HL-60/S4 (cell line): ENCODE data around the gene TFDP1.

Source experiments
- in situ Hi-C: fragments of 300-500 bp; cut with MboI; formaldehyde crosslinking; loops from 2 replicates; pipeline ENCODE4 v1.14.3; 2022; ENCODE audit warnings: low sequenced_read_pairs

The TFDP1 gene

DNA sequence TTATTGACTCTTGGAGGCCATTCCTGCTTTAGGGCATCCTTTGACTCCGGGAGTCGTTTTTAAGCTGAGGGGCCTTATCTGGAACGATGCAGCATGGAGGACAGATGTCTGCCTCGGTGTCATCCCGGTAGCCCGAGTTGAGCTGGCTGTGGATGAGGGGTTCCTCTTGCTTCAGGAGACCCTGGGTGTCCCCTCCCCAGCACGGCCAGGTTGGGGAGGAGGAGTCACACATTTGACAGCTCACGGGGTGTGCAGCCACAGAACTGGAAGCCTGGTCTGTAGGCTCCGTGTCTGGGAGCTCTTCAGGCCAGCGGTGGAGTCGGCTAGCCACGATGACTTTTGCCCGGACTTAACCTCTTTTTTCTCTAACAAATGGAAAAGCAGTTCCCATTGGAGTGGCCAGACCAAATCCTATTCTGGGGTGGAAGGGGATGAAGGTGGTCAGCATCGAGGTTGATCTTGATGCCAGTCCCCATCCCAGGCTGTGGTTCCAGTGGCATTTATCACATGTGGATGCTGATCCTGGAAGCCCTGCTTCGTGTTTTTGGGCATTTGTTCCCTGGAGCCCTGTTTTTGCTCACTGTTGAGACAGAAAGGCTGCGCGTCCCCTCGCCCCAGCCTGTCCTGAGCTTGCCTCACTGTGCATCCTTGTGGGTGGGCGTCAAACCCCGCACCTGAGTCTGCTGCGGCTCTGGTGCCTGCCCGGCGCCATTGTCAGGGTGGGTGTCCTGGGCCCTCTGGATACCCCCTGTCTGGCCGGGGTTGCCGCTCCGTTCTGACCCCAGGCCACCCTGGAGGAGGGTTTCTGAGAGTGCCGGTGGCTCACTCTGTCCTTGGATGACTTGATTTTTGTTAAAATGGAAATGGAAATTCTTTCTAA lies 12.0 kb downstream of the TFDP1 start:
- in situ Hi-C loops: no loop called here

DNA sequence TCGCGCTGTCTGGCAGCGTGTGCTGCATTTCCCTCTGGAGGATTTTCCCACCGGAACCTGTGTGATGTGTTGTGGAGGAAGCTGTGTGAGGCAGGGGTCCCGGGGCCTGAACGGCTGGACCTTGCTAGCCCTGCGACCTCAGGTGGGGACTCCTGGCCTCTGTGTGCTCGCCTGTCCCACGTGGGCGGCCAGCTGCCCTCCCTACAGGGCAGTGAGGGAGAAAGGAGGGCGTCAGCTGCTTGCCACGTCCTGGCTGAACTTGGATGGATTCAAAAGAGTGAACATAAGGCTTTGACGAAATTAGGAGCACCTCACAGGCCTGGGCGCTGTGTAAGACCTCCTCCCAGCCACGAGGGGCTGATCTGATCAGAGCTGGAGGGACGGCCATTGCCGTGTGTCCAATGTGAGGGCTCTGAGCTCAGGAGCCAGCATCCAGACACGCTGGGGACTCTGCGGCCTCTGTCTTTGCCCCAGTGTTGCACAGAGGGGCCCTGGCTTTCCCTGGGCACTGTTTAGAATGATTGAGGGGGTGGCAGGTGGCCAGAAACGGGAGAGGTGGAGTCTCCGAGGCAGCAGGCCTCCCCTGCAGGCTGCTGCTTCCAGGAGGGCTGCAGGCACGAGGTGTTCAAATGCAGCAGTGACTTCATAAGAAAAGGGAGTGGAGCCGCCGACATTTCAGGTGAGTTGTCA lies 13.0 kb downstream of the TFDP1 start:
- in situ Hi-C loops: no loop called here

DNA sequence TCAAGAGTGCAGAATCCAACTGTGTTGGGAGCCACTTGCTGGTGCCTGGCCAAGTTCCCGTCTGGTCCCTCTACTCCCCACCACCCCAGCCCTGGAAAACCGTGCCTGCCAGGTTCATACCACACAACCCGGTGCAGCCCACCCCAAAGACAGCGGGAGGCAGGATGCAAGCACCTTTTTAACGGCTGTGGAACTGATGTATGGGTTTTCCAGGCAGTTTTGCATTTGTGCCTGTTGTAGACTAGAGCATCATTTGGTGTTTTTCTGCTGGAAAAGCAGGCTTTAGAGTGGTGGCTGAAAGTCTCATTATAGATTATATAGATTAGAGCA lies 13.5 kb downstream of the TFDP1 start:
- in situ Hi-C loops: no loop called here

DNA sequence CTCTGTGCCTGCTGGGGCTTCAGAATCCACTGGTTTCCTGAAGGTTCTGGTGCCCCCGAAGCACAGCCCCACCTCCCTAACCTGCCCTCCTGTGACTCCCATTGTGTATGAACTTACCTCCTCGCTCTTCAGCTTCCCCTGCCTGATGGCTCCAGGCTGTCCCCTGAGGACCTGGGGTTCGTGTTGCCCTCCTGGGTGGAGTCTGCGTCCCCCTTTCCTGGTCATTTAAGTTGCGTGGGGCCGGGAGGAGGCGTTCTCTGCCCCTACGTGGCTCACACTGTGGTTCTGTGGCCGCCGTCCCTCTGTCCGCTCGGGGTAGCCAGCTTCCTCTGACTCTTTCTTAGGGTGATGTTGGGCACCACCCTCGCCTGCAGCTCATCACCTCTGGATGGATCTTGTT lies 13.9 kb downstream of the TFDP1 start:
- in situ Hi-C loops: no loop called here

DNA sequence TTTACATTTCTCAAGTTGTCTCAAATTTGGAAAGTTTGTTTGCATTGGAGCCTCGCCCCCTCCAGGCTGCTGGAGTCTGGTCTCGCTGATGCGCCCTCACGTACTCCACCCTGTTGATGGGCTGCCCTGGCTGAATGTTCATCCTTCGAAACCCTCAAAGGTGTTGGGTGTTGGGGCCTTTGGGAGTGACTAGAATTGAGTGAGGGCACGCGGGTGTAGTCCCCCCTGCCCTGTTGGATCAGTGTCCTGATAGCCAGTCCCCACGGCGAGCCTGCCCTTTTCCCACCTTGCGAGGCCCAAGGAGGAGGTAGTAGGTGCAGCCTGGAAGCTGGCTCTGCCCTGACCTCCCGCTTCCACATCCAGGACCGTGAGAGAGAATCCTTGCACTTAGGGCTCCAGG lies 14.8 kb downstream of the TFDP1 start:
- in situ Hi-C loops: no loop called here

DNA sequence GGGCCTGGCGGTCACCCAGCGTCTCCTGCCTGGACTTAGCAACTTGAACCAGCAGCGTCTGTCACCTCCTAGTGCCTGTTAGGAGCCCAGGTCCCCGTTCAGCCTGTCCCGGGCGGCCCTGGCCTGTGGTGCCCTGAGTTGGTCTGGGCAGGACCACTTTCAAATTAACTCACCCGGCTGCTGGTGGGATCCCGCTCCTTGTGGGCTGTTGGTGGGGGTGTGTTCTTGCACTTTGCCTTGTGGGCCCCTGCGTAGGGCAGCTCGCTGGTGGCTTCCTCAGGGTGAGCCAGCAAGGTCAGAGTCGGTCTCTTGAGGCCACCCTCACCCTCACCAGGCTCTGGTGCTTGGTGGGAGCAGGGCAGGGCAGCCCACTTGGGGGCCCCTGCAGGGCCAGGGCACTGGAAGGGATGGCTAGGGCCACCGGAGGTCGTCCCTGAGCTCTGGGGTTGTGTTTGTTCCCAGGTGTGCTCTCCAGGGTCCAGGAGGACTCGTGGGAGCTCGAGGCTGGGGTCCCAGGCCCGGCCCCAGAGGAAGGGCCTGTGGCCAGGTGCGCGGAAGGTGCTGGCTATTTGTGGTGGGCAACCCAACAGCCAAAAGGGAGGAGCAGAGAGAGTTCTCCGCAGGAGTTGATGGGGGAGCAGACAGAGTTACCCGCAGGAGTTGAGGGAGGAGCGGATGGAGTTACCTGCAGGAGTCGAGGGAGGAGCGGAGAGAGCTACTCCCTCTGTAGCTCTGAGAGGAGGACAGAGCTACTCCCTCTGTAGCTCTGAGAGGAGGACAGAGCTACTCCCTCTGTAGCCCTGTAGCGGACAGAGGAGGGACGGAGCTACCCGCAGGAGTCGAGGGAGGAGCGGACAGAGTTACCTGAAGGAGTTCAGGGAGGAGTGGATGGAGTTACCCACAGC lies 16.9 kb downstream of the TFDP1 start:
- in situ Hi-C loops: no loop called here

DNA sequence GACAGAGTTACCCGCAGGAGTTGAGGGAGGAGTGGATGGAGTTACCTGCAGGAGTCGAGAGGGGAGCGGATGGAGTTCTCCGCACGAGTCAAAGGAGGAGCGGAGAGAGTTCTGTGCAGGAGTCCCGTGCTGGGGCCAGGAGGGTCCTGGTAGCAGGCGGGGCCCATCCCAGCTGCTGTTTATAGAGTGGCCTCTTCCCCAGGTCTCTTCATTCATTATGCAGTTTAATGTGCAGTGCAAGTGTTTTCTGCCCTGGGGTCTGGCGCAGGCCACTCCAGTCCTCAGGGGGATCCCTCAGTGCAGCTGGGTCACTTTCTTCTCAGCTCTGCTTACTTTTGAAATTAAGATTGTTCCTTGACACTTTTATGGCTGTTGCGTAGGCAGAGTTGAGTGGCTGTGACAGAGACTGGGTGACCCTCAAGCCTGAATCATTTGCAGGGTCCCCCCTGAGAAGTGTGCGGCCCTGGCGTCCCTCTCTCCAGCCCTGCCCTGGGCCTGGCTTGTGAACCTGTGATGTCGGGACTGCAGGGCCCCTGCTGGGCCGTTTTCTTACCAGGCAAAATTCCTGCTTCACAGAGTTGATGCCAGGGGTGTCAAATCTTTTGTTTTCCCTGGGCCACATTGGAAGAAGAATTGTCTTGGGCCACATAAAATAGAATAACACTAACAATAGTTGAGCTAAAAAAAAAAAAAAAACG lies 17.9 kb downstream of the TFDP1 start:
- in situ Hi-C loops: no loop called here

DNA sequence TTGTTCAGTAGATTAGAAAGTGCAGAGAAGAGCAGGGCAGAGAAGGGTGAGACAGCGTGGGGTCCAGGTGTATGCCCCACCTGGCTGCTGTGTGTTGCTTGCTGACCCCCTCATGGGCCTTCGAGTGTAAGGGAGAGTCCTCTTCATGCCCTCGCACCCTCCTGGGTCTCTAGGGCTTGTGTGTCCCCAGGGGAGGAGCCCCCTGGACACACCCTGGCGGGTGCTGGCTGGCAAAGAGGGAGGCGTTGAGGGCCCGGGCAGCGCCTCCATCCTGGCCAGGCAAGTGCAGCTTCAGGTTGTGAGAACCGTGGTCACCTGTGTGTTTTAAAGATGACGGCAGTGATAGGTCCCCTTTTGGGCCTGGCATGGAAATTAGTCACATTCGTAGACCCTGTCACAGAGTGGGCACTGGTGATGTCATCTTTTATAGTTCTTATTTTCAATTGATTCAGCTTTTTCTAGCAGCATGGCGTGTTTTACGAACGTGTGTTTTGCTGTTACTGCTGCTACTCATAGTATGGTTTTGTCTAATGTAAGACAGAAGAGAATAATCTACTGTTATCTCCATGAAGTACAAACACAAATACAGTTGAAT lies 18.7 kb downstream of the TFDP1 start:
- in situ Hi-C loops: no loop called here

DNA sequence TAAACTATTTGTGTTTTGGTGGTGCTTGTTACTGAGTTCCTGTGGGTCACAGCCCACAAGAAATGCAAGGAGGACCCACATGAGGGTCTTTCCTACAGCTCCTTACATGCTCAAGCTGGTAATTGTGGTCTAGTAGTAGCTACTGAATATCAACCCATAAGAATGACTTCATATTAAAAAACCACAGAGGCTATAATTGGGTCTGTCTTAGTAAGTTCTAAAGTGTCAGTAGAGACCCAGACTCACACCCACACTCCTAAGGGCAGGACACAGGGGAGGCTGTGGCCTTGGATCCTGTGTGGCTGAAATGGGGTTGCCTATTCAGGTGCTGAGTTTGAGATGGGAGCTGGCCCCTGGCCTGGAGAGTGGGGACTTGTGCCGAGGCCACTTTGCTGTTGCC lies 19.6 kb downstream of the TFDP1 start:
- in situ Hi-C loops: no loop called here

DNA sequence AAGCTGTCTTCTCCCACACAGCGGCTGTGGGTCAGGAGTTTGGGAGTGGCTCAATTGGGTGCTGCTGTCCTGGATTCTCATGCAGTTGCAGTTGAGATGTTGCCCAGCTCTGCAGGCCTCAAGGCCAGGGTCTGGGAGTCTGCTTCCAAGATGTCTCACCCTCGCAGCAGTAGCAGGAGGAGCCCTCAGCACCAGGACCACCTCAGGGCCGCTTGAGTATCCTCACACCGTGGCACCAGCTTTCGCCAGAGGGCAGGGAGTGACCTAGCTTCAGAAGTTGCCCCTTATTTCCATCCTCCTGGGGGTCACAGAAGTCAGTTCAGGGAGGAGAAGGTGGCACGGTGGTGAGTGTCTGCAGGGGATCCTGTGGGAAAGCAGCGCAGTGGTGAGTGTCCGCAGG lies 20.9 kb downstream of the TFDP1 start:
- in situ Hi-C loops: no loop called here

DNA sequence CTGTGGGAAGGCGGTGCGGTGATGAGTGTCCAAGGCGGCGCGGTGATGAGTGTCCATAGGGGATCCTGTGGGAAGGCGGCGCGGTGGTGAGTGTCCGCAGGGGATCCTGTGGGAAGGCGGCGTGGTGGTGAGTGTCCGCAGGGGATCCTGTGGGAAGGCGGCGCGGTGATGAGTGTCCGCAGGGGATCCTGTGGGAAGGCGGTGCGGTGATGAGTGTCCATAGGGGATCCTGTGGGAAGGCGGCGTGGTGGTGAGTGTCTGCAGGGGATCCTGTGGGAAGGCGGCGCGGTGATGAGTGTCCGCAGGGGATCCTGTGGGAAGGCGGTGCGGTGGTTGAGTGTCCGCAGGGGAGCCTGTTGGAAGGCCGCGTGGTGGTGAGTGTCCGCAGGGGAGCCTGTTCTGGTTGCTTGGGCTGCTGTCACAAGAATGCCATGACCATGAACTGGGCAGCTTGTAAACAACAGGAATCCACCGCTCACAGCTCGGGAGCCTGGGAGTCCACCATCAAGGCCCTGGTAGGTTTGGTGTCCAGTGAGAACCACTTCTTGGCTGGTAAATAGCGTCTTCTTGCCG lies 21.4 kb downstream of the TFDP1 start:
- in situ Hi-C loops: no loop called here

DNA sequence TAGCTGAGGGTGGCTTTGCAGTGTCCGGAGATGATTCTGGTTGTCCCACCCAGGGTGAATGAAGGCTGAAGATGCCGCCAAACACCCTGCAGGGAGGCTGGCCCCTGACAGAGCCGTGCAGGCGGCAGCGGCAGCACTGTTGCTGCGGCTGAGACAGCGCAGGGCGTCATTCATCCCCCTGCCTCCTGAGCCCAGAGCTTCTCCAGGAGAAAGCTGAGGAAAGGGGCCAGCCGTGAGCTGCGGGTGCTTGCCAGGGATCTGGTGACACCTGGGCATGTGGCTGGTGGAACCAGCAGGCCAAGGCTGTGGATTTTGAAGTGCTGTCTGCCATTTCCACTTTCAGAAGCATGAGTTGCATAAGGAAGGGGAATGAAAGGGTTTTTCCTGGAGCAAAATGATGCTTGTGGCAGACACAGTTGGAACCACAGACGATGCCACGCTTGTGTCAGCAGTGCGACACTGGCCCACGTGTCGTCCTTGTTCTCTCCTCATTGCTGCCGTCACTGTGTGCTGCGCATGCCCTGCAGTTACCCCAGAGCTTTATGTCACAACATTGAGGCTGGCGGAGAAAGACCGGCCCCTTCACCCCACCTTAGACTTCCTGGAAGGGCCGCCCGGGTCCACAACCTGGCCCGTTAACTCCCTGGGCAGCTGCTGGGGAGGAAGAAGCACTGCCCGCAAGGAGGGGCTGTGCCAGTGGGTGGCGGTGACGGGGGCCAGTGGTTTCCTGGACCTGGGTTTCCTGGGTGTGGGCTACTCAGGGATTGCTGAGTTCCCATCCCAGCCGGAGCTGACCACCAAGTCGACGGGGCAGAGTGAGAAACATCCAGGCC lies 22.7 kb downstream of the TFDP1 start:
- in situ Hi-C loops: no loop called here

DNA sequence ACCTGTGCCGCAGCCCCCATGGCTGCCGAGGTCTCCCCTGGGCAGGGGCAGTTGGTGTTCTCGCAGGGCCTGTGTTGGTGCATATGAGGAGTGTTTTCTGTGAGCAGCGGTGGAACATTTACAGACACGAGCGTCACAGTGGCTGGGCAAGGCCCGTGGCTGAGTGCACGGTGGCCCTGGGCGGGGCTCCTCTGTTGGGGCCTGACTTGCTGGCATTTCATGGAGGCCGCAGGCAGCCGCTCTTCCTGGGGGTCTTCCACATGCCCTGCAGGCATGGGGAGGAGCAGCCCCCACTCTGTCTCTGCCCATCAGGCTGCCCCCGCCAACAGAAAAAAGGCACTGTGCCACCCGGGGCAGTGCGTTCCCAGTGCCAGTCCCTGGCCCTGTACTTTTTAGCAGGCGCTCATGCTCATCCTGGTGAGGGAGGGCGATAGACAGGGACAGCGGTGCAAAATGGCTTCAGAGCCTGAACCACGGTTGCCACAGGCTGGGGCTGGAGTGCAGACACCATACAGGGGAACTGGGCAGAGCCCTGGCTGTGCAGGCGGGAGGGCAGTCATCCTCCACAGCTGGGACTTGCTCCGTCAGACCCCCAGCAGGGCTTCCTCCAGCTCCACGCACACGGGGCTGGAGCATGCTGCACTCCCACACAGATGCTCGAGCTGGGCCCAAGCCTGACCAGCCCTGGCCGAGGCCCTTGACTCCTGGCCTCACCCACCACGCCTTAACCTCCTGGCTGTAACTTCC lies 23.5 kb downstream of the TFDP1 start:
- in situ Hi-C loops: no loop called here

DNA sequence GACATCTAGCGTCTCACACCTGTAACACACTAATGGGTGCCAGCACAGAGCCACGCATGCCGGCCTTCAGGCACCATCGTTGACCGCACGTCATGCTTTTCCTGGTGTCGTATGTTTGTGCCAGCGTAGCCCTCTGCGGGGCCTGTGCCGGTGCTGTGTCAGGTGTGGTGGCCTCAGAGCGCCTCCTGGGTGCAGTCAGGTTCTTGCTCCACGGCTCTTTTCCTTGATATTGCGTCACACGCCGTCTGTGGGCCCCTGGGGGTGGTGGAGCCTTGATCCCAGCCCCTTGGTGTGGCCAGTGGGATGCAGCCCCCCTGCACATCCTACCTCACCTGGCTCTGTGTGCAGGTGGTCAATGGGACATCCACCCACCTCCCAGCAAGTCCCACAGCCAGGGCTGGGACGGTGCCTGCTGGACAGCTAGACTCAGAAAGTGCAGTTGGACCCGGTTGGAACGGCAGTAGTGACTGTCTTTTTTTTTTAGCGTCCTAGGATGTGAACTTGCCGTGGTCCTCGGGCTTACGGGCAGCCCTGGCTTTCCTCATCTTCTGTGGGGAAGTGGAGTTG lies 24.5 kb downstream of the TFDP1 start:
- in situ Hi-C loops: no loop called here

DNA sequence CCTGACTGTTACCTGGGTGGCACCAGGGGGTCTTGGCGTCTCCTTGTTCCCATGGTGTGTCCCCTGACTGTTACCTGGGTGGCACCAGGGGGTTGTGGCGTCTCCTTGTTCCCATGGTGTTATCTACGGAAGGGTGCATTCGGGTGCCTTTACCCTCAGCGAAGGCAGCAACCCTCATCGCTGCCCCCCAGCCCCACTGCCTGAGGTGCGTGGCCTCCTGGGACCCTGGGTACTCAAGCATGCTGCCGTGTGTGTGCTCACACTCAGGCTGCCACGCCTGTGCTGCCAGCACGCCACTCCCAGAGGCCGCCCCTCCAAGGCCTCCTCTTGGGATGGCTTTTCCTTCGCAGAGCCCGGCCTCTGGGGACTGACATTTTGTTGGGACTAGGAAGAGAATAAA lies 25.1 kb downstream of the TFDP1 start:
- in situ Hi-C loops: no loop called here

DNA sequence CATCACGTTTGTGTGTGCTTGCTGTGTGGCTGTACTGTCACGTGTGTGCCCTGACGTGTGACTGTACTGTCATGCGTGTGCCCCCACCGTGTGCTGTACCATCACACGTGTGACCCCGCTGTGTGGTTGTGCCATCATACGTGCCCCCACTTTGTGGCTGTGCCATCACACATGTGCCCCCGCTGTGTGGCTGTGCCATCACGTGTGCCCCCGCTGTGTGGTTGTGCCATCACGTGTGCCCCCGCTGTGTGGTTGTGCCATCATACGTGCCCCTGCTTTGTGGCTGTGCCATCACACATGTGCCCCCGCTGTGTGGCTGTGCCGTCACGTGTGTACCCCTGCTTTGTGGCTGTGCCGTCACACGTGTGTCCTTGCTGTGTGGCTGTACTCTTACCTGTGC lies 25.7 kb downstream of the TFDP1 start:
- in situ Hi-C loops: no loop called here

DNA sequence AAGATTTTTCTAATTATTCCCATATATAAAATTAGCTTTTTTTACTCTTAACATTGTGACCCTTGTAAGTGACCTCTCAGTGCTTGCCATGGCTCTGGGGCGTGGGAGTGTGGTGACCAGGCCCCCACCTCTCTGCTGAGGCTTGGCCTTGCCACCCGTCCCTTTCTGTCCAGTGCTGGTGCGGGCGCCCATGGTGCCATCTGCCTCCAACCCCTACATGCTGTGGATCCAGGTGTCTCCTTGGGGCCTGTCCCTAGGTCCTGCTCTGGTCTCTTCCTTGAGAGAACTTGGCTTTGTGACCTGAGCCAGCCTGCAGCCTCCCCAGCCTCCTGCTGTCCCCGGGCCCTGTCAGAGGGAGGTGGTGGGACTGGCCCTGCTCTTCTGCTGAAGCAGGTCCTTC lies 27.4 kb downstream of the TFDP1 start:
- in situ Hi-C loops: no loop called here

DNA sequence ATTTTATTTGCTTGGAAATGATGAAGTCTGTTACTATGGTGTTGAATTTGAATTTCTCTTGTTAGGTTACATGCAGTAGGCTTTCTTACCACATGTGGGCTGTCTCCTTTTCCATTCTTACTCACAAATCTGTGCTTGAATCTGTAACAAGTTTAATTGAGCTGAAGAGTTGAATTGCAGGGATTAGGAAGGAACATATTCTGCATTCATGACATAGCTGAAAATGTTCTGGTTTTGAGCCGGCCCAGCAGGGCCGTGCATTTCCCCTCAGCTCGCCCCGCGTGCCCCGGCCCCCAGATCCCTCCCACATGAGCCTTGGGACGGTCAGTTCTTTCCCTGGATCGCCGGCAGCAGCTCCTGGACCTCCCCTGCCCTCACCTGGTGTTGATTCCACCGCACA lies 28.1 kb downstream of the TFDP1 start:
- in situ Hi-C loops: no loop called here
